ENCODE results near the gene ADAMTS2. TPM values are rescaled to one million over a fixed set of nuclear protein-coding genes. Genes with fewer than 3 reads are reported as not detected.
"Not testable (repeated sequence)": the region's sequence is repeated elsewhere in the genome, so short reads cannot be mapped to it uniquely, and the experiment has no call there.

The ADAMTS2 gene
- total RNA-seq, 1 donor from 2014 or later, result not detected

DNA sequence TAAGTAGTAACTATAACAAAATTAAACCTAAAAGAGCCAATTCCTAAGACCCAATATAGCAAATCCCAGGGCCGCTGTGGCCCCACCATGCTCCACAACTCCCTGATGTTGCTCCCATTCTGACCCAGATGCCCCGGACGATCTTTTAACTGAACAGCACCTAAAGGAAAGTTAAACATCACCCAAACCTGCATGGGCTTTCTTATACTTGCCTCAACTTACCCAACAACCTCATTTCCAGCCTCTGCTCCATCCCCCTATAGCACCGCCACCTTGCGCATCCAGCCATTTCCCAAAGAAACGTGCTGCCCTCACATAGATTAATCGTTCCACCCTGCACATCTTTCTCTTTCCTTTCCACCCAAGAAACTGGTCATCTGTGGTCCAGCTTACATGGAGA, 230.5 kb downstream of the ADAMTS2 start:
- intact Hi-C loops (cut with micrococcal nuclease), result no loop called here

GRCh38 chr5:179113945-179114641, 231.2 kb downstream of the ADAMTS2 start:
- intact Hi-C loops (cut with micrococcal nuclease), result no loop called here

DNA sequence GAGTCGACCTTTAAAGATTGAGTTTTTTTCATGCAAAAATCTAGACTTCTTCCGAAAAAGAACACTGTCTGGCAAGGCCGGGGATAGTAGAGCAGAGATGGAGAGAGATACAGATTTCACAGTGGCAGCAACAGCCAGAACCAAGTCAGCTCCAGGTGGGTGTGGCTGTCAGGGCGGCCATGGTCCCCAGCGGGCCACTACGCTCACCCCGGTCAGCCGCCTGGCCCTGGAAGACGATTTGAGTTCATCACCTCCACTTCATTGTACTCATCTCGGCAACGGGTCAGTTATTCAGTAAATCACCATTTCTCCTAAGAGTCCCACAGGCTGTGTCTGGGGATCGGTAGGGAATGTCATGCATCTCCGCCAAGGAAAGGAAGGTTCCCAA, 232.1 kb downstream of the ADAMTS2 start:
- intact Hi-C loops (cut with micrococcal nuclease), result no loop called here

DNA sequence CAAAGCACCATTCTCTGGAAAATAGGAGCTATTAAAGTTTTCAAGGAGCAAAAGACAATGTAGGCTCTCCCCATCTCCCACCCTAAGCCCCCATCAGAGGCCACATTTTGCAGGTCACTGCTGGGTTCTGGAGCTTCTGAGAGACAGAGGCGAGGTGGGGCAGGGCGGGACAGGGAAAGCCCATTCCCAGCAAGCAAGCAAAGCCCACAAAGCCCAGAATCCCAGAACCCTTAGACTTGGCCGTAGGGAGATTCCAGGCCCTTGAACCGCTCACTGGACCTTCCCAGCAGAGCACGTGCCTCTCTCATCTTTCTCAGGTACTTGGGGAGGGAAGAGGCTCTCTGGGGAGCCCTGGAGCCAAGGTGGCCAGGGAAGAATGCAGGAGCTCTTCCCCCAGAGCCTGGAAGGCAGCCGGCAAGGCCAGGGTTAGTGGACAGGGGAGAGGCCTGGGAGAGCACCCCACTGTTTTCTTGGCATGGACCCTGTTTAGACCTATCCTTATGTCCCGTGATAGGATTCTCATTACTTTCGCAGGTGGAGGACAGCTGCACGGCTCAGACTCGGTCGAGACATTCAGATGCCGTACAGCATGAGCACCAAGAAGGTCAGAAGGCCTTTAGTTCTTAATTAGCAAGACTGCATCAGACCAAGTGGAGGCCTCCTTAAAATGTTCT, 232.7 kb downstream of the ADAMTS2 start:
- intact Hi-C loops (cut with micrococcal nuclease), result no loop called here

DNA sequence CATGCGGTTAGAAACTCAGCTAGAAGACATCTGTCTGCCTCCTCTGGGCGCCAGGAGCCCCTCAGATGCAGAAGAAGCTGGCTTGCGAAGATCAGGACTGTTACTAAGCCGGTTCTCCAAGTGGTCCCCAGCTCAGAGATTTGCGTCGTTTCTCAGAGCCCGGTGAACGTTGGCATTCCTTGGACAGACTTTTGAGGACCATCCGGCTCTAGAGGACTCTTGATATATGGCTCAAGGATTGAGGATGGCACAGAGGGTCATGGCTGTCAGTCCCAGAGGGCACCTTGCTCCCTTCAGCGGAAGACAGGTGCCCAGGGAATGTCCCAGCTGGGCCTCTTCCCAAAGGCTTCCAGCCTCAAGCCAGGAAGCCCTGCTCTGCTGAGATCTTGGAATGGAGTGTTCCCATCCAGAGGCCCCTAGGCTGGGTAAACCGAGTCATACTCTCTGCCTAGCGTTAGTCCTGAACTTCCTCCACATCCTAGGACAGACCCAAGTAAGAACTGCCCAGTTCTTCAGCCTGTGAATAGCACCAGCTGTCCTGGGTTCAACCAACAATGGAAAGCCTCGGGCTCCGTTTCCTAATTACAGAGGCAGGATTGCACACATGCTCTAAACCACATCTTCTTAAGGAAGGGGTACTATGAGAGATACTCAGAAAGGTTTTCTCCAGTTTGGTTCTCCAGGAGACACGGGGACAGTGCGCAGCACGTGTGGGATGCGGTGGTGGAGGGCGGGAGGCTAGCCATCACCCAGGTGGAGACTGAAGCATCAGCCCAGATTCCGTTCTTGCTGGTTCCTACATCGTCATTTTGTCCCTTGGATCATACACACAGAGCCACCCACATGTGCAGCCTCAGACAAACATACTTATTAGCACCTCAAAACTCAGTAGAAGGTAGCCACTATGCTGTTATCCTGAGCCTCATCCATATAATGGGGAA, 233.7 kb downstream of the ADAMTS2 start:
- intact Hi-C loops (cut with micrococcal nuclease), result no loop called here

GRCh38 chr5:179110528-179110927, 234.7 kb downstream of the ADAMTS2 start:
- intact Hi-C loops (cut with micrococcal nuclease), result no loop called here

DNA sequence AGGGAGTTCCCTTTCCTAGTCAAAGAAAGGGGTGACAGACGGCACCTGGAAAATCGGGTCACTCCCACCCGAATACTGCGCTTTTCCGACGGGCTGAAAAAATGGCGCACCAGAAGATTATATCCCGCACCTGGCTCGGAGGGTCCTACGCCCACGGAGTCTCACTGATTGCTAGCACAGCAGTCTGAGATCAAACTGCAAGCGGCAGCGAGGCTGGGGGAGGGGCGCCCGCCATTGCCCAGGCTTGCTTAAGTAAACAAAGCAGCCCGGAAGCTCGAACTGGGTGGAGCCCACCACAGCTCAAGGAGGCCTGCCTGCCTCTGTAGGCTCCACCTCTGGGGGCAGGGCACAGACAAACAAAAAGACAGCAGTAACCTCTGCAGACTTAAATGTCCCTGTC, 244.0 kb downstream of the ADAMTS2 start:
- intact Hi-C loops (cut with micrococcal nuclease), result not testable (repeated sequence)

GRCh38 chr5:179089502-179089901, 255.8 kb downstream of the ADAMTS2 start:
- intact Hi-C loops (cut with micrococcal nuclease), result no loop called here

- intact Hi-C loops (cut with micrococcal nuclease), result no loop called here
These were observed 264.5 kb downstream of the ADAMTS2 start for GRCh38 chr5:179080724-179081123.

- intact Hi-C loops (cut with micrococcal nuclease), result no loop called here
These were observed 265.9 kb downstream of the ADAMTS2 start for GRCh38 chr5:179079165-179079987.

DNA sequence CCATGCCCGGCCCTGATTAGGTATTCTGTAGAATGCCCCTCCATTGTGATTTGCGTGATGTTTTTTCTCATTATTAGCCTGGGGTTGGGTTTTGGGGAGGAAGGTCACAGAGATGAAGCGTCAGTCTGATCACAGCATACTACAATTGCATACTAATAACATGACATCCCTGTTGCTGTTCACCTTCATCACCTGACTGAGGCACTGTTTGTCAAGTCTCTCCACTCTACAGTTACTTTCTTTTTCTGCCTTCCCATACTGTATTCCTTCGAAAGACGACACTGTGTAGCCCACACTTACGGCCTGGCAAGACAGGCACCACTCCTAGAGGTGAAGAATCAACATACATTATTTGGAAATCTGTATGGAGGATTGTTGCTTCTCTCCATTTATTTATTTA, 279.6 kb downstream of the ADAMTS2 start:
- intact Hi-C loops (cut with micrococcal nuclease), result no loop called here

GRCh38 chr5:179061025-179061424, 284.2 kb downstream of the ADAMTS2 start:
- intact Hi-C loops (cut with micrococcal nuclease), result loop anchor here (2.0 kb wide), 1 partner anchor 434 kb away; the partner anchor contains the start of gene CLK4

Other genes with a start within 250 kb of the ADAMTS2 start
- gene RUFY1, start 205.1 kb upstream of the ADAMTS2 start, total RNA-seq, result 46.0 and 49.7 TPM in 2 replicates